Measurements from ENCODE around the gene RMC1. TPM values are rescaled to one million over a fixed set of nuclear protein-coding genes. Genes with fewer than 3 reads are reported as not detected.

Gene RMC1
- total and polyA plus RNA-seq, 4 donors, result 15.6 to 24.7 (median 20.8) TPM

DNA sequence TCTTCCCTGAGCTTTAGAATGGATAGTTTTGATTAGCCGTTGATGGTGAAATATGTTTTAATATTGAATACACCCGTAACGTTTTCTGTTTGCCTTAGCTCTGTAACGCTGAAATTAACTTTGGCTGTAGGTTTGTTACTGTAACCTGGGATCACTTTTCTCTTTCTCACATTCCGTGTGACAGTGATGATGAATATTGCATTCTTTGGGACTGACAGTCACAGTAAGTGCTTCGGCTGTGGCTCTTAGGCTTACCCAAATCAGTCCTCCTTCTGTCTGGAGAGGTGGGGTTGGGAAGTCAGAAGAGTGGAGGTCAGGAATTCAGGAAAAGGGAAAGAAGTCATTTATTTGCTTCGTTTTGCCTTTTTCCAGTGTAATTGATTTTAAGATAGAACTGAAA lies 18.0 kb downstream of the RMC1 start:
- Histone ChIP-seq H3K27me3 (ENCODE audit: control insufficient read depth in 4 of 4, insufficient read depth in 4 of 4, low read length in 3 of 4) (no peaks in the 10 kb centered on the region), H3K4me3 (ENCODE audit: low read depth in 1 of 3, low read length in 3 of 3) (no peak overlapping the region), H3K36me3 (ENCODE audit: control insufficient read depth in 4 of 4, insufficient read depth in 3 of 4, low read depth in 1 of 4, low read length in 3 of 4) (peaks cover 16 to 60% (median 49%) of the 10 kb centered on the region in 4 donors), H3K4me1 (ENCODE audit: control insufficient read depth in 4 of 4, insufficient read depth in 4 of 4, low read length in 3 of 4) (peaks cover 0 to 12% (median 5%) of the 10 kb centered on the region in 4 donors), H3K9me3 (ENCODE audit: control insufficient read depth in 4 of 4, low read length in 3 of 4) (no peaks in the 10 kb centered on the region), H3K9ac (ENCODE audit: low read depth in 1 of 2, low read length in 2 of 2) (no peak overlapping the region), H3K27ac (ENCODE audit: low read depth in 1 of 2, low read length in 2 of 2) (no peak overlapping the region)
- no peak for TF ChIP-seq FOXA2 (IDR thresholded peaks at IDR 0.05)
- TF ChIP-seq RXRA (IDR thresholded peaks at IDR 0.05), result no peak
- TF ChIP-seq, protein P1, sequence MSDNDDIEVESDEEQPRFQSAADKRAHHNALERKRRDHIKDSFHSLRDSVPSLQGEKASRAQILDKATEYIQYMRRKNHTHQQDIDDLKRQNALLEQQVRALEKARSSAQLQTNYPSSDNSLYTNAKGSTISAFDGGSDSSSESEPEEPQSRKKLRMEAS (IDR thresholded peaks at IDR 0.05), result no peak
- no peak for TF ChIP-seq NR2F2 (IDR thresholded peaks at IDR 0.05)
- no peak for TF ChIP-seq JUND (IDR thresholded peaks at IDR 0.05)
- no peak for TF ChIP-seq GABPA (IDR thresholded peaks at IDR 0.05 in 1 of 2, conservative IDR thresholded peaks at IDR 0.05 in 1 of 2)
- no peak for TF ChIP-seq HNF4G (IDR thresholded peaks at IDR 0.05)
- TF ChIP-seq YY1 (IDR thresholded peaks at IDR 0.05), result no peak
- 91% methylated on average over 7 of the region's 7 CpGs for WGBS
- no peak for DNase-seq (ENCODE audit: low spot score)

DNA sequence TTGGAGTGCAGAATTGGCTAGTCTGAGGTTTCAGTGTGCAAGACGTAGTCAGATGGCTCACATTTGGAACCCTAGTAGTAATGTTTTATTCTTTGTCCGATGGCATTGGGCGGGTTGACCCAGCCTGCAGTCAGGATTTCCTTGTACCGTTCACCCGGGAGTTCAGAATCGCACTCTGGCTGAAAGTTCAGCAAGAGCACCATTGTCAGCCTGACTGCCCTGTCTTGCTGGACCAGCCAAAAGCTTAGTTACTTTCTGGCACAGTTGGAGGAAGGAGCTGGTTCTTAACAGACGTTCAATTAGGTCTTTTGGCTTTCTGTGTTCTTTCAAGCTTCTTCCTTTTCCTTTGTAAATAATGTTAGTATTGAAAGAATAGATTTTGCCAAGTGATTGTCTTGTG lies 18.6 kb downstream of the RMC1 start:
- H3K27ac ChIP-seq (ENCODE audit: low read depth in 1 of 2, low read length in 2 of 2), result no peak overlapping the region
- H3K9me3 ChIP-seq (ENCODE audit: control insufficient read depth in 4 of 4, low read length in 3 of 4), result no peaks in the 10 kb centered on the region

DNA sequence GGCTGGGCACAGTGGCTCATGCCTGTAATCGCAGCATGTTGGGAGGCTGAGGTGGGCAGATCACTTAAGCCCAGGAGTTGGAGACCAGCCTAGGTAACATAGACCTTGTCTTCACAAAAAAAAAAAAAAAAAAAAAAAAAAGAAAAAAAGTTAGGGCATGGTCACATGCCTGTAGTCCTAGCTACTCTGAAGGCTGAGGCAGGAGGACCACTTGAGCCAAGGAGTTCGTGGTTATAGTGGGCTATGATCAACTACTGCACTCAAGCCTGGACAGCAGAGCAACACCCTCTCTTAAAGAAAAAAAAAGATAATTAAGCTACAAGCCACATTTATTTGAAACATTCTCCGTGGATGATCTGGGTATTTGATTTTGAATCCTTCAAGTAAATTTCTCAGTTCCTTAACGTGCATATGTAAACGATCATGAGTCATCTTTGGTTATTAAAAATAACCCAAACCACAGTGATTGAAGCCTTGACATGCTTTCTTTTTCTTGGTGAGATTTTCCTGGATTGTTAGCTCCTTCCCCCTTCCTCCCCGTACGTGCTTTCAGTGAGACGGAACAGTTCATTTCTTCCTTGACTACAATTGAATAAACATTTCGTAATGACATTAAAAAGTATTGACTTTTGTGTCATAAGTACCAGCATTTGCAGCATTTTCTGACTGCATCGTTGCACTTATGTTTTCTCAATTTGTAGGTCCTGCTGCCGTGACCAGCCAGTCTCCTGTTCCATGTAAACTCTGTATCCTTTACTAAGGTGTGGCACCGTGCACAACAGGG lies 20.3 kb downstream of the RMC1 start:
- no peak for DNase-seq (ENCODE audit: low spot score)
- Histone ChIP-seq H3K36me3 (ENCODE audit: control insufficient read depth in 4 of 4, insufficient read depth in 3 of 4, low read depth in 1 of 4, low read length in 3 of 4) (peaks cover 20 to 66% (median 53%) of the 10 kb centered on the region in 4 donors), H3K4me1 (ENCODE audit: control insufficient read depth in 4 of 4, insufficient read depth in 4 of 4, low read length in 3 of 4) (peaks cover 0 to 12% (median 5%) of the 10 kb centered on the region in 4 donors), H3K27me3 (ENCODE audit: control insufficient read depth in 4 of 4, insufficient read depth in 4 of 4, low read length in 3 of 4) (no peaks in the 10 kb centered on the region), H3K9me3 (ENCODE audit: control insufficient read depth in 4 of 4, low read length in 3 of 4) (no peaks in the 10 kb centered on the region), H3K9ac (ENCODE audit: low read depth in 1 of 2, low read length in 2 of 2) (no peak overlapping the region), H3K27ac (ENCODE audit: low read depth in 1 of 2, low read length in 2 of 2) (peak overlapping the region; percentile 47 to 77), H3K4me3 (ENCODE audit: low read depth in 1 of 3, low read length in 3 of 3) (no peak overlapping the region)
- 70% methylated on average over 12 of the region's 12 CpGs for WGBS
- peak; percentile 10 for TF ChIP-seq FOXA2 (IDR thresholded peaks at IDR 0.05)
- TF ChIP-seq, protein P2, sequence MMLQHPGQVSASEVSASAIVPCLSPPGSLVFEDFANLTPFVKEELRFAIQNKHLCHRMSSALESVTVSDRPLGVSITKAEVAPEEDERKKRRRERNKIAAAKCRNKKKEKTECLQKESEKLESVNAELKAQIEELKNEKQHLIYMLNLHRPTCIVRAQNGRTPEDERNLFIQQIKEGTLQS (IDR thresholded peaks at IDR 0.05), result no peak

More for the DNA sequence above, 18.6 kb downstream of the RMC1 start:
- TF ChIP-seq YY1 (IDR thresholded peaks at IDR 0.05) (no peak), RAD21 (IDR thresholded peaks at IDR 0.05) (no peak), NR2F2 (IDR thresholded peaks at IDR 0.05) (no peak), FOXA2 (IDR thresholded peaks at IDR 0.05) (no peak), SP1 (IDR thresholded peaks at IDR 0.05) (no peak), JUND (IDR thresholded peaks at IDR 0.05) (no peak), HNF4G (IDR thresholded peaks at IDR 0.05) (no peak)
- TF ChIP-seq, protein P3, sequence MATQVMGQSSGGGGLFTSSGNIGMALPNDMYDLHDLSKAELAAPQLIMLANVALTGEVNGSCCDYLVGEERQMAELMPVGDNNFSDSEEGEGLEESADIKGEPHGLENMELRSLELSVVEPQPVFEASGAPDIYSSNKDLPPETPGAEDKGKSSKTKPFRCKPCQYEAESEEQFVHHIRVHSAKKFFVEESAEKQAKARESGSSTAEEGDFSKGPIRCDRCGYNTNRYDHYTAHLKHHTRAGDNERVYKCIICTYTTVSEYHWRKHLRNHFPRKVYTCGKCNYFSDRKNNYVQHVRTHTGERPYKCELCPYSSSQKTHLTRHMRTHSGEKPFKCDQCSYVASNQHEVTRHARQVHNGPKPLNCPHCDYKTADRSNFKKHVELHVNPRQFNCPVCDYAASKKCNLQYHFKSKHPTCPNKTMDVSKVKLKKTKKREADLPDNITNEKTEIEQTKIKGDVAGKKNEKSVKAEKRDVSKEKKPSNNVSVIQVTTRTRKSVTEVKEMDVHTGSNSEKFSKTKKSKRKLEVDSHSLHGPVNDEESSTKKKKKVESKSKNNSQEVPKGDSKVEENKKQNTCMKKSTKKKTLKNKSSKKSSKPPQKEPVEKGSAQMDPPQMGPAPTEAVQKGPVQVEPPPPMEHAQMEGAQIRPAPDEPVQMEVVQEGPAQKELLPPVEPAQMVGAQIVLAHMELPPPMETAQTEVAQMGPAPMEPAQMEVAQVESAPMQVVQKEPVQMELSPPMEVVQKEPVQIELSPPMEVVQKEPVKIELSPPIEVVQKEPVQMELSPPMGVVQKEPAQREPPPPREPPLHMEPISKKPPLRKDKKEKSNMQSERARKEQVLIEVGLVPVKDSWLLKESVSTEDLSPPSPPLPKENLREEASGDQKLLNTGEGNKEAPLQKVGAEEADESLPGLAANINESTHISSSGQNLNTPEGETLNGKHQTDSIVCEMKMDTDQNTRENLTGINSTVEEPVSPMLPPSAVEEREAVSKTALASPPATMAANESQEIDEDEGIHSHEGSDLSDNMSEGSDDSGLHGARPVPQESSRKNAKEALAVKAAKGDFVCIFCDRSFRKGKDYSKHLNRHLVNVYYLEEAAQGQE (IDR thresholded peaks at IDR 0.05), result no peak
- no peak for DNase-seq (ENCODE audit: low spot score)
- Histone ChIP-seq H3K4me1 (ENCODE audit: control insufficient read depth in 4 of 4, insufficient read depth in 4 of 4, low read length in 3 of 4) (peaks cover 0 to 12% (median 5%) of the 10 kb centered on the region in 4 donors), H3K27me3 (ENCODE audit: control insufficient read depth in 4 of 4, insufficient read depth in 4 of 4, low read length in 3 of 4) (no peaks in the 10 kb centered on the region), H3K4me3 (ENCODE audit: low read depth in 1 of 3, low read length in 3 of 3) (no peak overlapping the region), H3K9ac (ENCODE audit: low read depth in 1 of 2, low read length in 2 of 2) (no peak overlapping the region), H3K36me3 (ENCODE audit: control insufficient read depth in 4 of 4, insufficient read depth in 3 of 4, low read depth in 1 of 4, low read length in 3 of 4) (peaks cover 19 to 65% (median 53%) of the 10 kb centered on the region in 4 donors)
- WGBS, result 91% methylated on average over 7 of the region's 7 CpGs
